HFF-Myc (cell line): ENCODE measurements around the gene IL1RN.

ENCODE experiments used
- DNase-seq: peaks from one replicate; pipeline ENCODE4 v3.0.0-alpha.2; 2011; ENCODE audit warnings: low read depth; ENCODE audit errors: extremely low read depth
- H3K4me3 ChIP-seq: replicated peaks from 2 replicates; pipeline ENCODE4 v1.5.1; 2011; ENCODE audit warnings: low read depth, mild to moderate bottlenecking, control low read depth, low read length
- CTCF ChIP-seq: IDR thresholded peaks from 2 replicates; pipeline ENCODE4 v1.5.1; 2012; ENCODE audit warnings: mild to moderate bottlenecking, low read depth, low read length, control low read depth; ENCODE audit errors: missing control alignments

The IL1RN gene

GRCh38 chr2:113083296-113083695 is 44.1 kb upstream of the IL1RN start:
- no peak for DNase-seq
- H3K4me3 ChIP-seq, result no peak overlapping the region
- TF ChIP-seq CTCF, result no peak

- no peak for DNase-seq
- no peak overlapping the region for H3K4me3 ChIP-seq
- peak; percentile 30 for TF ChIP-seq CTCF
Observed at GRCh38 chr2:113084249-113085000, 43.0 kb upstream of the IL1RN start.

GRCh38 chr2:113085542-113085941 is 41.9 kb upstream of the IL1RN start:
- DNase-seq, result no peak
- no peak for TF ChIP-seq CTCF
- H3K4me3 ChIP-seq, result no peak overlapping the region

- DNase-seq, result no peak
- TF ChIP-seq CTCF, result no peak
- H3K4me3 ChIP-seq, result no peak overlapping the region
Observed at GRCh38 chr2:113088213-113088992, 39.0 kb upstream of the IL1RN start.

GRCh38 chr2:113089916-113090315 is 37.5 kb upstream of the IL1RN start:
- DNase-seq, result no peak
- no peak overlapping the region for H3K4me3 ChIP-seq
- no peak for TF ChIP-seq CTCF

- no peak overlapping the region for H3K4me3 ChIP-seq
- no peak for DNase-seq
- no peak for TF ChIP-seq CTCF
Observed at GRCh38 chr2:113091231-113091896, 36.0 kb upstream of the IL1RN start.
